Measurements from ENCODE around the gene DGKI. TPM values are rescaled to one million over a fixed set of nuclear protein-coding genes. Genes with fewer than 3 reads are reported as not detected.
A peak's percentile ranks its signal among the peaks of the same experiment; 100 is the strongest.

The DGKI gene
- total and polyA plus RNA-seq, 2 of the 13 experiments (the other 11 are each of a cell fraction or from before 2014, with no cell fraction given): 0.09 to 0.17 TPM

DNA sequence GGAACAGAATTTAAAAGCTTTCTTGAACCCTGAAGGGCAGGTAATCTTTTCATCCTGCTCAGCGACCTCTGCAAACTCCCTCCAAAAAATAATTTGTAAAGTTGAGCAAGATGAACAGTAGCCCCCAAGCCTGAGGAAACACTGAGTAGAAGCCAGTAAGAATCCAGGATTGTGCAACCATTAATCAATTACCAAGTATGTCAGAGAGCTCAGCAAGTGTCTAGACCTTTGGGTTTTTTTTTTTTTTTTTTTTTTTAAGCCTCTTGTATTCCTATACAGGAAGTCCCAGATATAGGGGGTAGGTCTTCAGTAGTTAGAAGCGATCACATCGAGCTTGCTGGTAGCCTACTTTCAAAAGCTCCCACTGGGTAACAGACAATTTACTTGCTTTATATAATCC lies 155.2 kb downstream of the DGKI start:
- DNase-seq (ENCODE audit: low spot score) (no peak), ATAC-seq (no peak), FAIRE-seq (no peak)
- Histone ChIP-seq H3K79me2 (ENCODE audit: insufficient read depth, low read length) (no peaks in the 10 kb centered on the region), H4K20me1 (ENCODE audit: insufficient read depth, low read length) (no peaks in the 10 kb centered on the region), H3K4me1 (ENCODE audit: insufficient read depth, low read length) (peaks cover 16% of the 10 kb centered on the region), H3K9me3 (ENCODE audit: low read length) (no peaks in the 10 kb centered on the region), H3K27me3 (ENCODE audit: control insufficient read depth in 1 of 2, insufficient read depth in 2 of 2, low read length in 2 of 2) (peaks cover 2 to 50% of the 10 kb centered on the region in 2 experiments; a peak in 4 of 5 replicates), H3K36me3 (replicated peaks in 1 of 2; ENCODE audit: control insufficient read depth in 1 of 2, insufficient read depth in 2 of 2, low read length in 2 of 2) (no peaks in the 10 kb centered on the region), H2AFZ (ENCODE audit: low read length) (no peak overlapping the region), H3K4me3 (replicated peaks in 1 of 3; ENCODE audit: insufficient read depth in 1 of 3, low read depth in 2 of 3, low read length in 3 of 3) (no peak overlapping the region), H3K4me2 (ENCODE audit: low read depth, low read length) (no peak overlapping the region), H3K9ac (ENCODE audit: insufficient read depth, low read depth, low read length) (no peak overlapping the region), H3K27ac (ENCODE audit: extremely low read length, insufficient read depth, low read length) (no peak overlapping the region)
- TF ChIP-seq CEBPG (CRISPR knock-in tag; IDR thresholded peaks at IDR 0.05) (peak; percentile 12; the same call in 1 of the 2 replicates), CEBPB (IDR thresholded peaks at IDR 0.05; ENCODE audit: borderline replicate concordance, low read depth, low read length) (peak; percentile 49), ARNTL (CRISPR knock-in tag; IDR thresholded peaks at IDR 0.05) (no peak)
- intact Hi-C loops (cut with micrococcal nuclease; ENCODE audit: unreplicated experiment): no loop called here
- POLR2A ChIA-PET: no interaction called here
- CTCF ChIA-PET (ENCODE audit: low intra/inter-chr PET ratio, low total read pairs): no interaction called here
- in situ Hi-C loops (cut with HindIII; ENCODE audit: extremely low pct_ligation_motif_present, low pct_unique_long_range_greater_than_20kb): no loop called here
- BruUV-seq (replicated peaks): no TSS peak
- WGBS (ENCODE audit: low lambda C conversion rate): 24% methylated on average over 3 of the region's 3 CpGs

DNA sequence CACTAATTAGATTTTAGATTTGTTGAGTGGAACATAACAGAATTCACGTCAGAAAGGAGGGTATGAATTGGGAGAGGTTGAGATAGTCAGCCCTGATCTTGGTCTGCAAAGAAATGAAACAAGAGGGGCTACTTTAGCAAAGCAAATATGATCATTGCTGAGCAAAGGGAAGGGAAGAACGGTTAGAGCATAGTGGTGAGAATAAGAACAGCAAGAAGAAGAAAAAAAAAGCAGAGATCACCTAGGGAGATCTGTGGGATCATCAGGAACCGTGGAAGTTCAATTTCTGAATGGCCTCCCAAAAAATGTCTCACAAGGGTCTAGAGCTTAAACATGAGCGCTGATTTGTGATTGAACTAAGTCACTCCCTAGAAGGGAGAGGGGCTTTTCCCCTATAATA lies 156.1 kb downstream of the DGKI start:
- POLR2A ChIA-PET: no interaction called here
- ATAC-seq (peak; percentile 50; the same call in 1 of the 3 replicates), DNase-seq (ENCODE audit: low spot score) (no peak), FAIRE-seq (no peak)
- H3K79me2 ChIP-seq (ENCODE audit: insufficient read depth, low read length): no peaks in the 10 kb centered on the region
- H3K36me3 ChIP-seq (replicated peaks in 1 of 2; ENCODE audit: control insufficient read depth in 1 of 2, insufficient read depth in 2 of 2, low read length in 2 of 2): no peaks in the 10 kb centered on the region
- in situ Hi-C loops (cut with HindIII; ENCODE audit: extremely low pct_ligation_motif_present, low pct_unique_long_range_greater_than_20kb): no loop called here
- H3K27me3 ChIP-seq (ENCODE audit: control insufficient read depth in 1 of 2, insufficient read depth in 2 of 2, low read length in 2 of 2): peaks cover 2 to 58% of the 10 kb centered on the region in 2 experiments; a peak in 4 of 5 replicates
- H3K4me3 ChIP-seq (replicated peaks in 1 of 3; ENCODE audit: insufficient read depth in 1 of 3, low read depth in 2 of 3, low read length in 3 of 3): no peak overlapping the region
- intact Hi-C loops (cut with micrococcal nuclease; ENCODE audit: unreplicated experiment): no loop called here
- CTCF ChIA-PET (ENCODE audit: low intra/inter-chr PET ratio, low total read pairs): no interaction called here
- no peak overlapping the region for H3K4me2 ChIP-seq (ENCODE audit: low read depth, low read length)
- H3K4me1 ChIP-seq (ENCODE audit: insufficient read depth, low read length): peaks cover 8% of the 10 kb centered on the region
- no peaks in the 10 kb centered on the region for H4K20me1 ChIP-seq (ENCODE audit: insufficient read depth, low read length)
- no peak overlapping the region for H3K27ac ChIP-seq (ENCODE audit: extremely low read length, insufficient read depth, low read length)
- H2AFZ ChIP-seq (ENCODE audit: low read length): no peak overlapping the region
- 25% methylated on average over 4 of the region's 4 CpGs for WGBS (ENCODE audit: low lambda C conversion rate)
- H3K9me3 ChIP-seq (ENCODE audit: low read length): no peaks in the 10 kb centered on the region
- no TSS peak for BruUV-seq (replicated peaks)
- no peak overlapping the region for H3K9ac ChIP-seq (ENCODE audit: insufficient read depth, low read depth, low read length)
- TF ChIP-seq, protein P1, sequence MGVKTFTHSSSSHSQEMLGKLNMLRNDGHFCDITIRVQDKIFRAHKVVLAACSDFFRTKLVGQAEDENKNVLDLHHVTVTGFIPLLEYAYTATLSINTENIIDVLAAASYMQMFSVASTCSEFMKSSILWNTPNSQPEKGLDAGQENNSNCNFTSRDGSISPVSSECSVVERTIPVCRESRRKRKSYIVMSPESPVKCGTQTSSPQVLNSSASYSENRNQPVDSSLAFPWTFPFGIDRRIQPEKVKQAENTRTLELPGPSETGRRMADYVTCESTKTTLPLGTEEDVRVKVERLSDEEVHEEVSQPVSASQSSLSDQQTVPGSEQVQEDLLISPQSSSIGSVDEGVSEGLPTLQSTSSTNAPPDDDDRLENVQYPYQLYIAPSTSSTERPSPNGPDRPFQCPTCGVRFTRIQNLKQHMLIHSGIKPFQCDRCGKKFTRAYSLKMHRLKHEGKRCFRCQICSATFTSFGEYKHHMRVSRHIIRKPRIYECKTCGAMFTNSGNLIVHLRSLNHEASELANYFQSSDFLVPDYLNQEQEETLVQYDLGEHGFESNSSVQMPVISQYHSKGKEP (CRISPR knock-in tag; IDR thresholded peaks at IDR 0.05): no peak
- TF ChIP-seq FOXJ3 (CRISPR knock-in tag; IDR thresholded peaks at IDR 0.05; ENCODE audit: borderline replicate concordance): no peak
- TF ChIP-seq FOXK2 (IDR thresholded peaks at IDR 0.05): no peak
- TF ChIP-seq RFXAP (CRISPR knock-in tag; IDR thresholded peaks at IDR 0.05; ENCODE audit: borderline replicate concordance): no peak
- TF ChIP-seq ZZZ3 (CRISPR knock-in tag; IDR thresholded peaks at IDR 0.05; ENCODE audit: borderline replicate concordance): no peak
- TF ChIP-seq, protein P2, sequence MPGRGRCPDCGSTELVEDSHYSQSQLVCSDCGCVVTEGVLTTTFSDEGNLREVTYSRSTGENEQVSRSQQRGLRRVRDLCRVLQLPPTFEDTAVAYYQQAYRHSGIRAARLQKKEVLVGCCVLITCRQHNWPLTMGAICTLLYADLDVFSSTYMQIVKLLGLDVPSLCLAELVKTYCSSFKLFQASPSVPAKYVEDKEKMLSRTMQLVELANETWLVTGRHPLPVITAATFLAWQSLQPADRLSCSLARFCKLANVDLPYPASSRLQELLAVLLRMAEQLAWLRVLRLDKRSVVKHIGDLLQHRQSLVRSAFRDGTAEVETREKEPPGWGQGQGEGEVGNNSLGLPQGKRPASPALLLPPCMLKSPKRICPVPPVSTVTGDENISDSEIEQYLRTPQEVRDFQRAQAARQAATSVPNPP (CRISPR knock-in tag; IDR thresholded peaks at IDR 0.05): no peak
- TF ChIP-seq, protein P3, sequence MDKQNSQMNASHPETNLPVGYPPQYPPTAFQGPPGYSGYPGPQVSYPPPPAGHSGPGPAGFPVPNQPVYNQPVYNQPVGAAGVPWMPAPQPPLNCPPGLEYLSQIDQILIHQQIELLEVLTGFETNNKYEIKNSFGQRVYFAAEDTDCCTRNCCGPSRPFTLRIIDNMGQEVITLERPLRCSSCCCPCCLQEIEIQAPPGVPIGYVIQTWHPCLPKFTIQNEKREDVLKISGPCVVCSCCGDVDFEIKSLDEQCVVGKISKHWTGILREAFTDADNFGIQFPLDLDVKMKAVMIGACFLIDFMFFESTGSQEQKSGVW (CRISPR knock-in tag; IDR thresholded peaks at IDR 0.05; ENCODE audit: borderline replicate concordance): no peak
- TF ChIP-seq MED13 (CRISPR knock-in tag; IDR thresholded peaks at IDR 0.05): no peak
- TF ChIP-seq STAG1 (CRISPR knock-in tag; IDR thresholded peaks at IDR 0.05): no peak
- TF ChIP-seq NFYC (CRISPR knock-in tag; IDR thresholded peaks at IDR 0.05): no peak
- no peak for TF ChIP-seq POLR2G (IDR thresholded peaks at IDR 0.05; ENCODE audit: low read depth, low read length)
- no peak for TF ChIP-seq ZNF839 (CRISPR knock-in tag; IDR thresholded peaks at IDR 0.05; ENCODE audit: borderline replicate concordance)
- TF ChIP-seq ZNF572 (CRISPR knock-in tag; IDR thresholded peaks at IDR 0.05): no peak
- no peak for TF ChIP-seq ETV6 (CRISPR knock-in tag; conservative IDR thresholded peaks at IDR 0.05)
- no peak for TF ChIP-seq HMGA1 (CRISPR knock-in tag; conservative IDR thresholded peaks at IDR 0.05)
- no peak for TF ChIP-seq KAT7 (CRISPR knock-in tag; IDR thresholded peaks at IDR 0.05; ENCODE audit: borderline replicate concordance)
